ENCODE data around the gene MACROD2.

Gene MACROD2

GRCh38 chr20:15236812-15237211 is 1241.5 kb downstream of the MACROD2 start:
- no peak for DNase-seq (ENCODE audit: low read depth in 4 of 4, low spot score in 1 of 4)

GRCh38 chr20:15239542-15240206 is 1244.4 kb downstream of the MACROD2 start:
- DNase-seq (ENCODE audit: low read depth in 4 of 4, low spot score in 1 of 4), result no peak

- DNase-seq (ENCODE audit: low read depth in 4 of 4, low spot score in 1 of 4), result no peak
Observed at GRCh38 chr20:15240801-15241200, 1245.5 kb downstream of the MACROD2 start.

DNA sequence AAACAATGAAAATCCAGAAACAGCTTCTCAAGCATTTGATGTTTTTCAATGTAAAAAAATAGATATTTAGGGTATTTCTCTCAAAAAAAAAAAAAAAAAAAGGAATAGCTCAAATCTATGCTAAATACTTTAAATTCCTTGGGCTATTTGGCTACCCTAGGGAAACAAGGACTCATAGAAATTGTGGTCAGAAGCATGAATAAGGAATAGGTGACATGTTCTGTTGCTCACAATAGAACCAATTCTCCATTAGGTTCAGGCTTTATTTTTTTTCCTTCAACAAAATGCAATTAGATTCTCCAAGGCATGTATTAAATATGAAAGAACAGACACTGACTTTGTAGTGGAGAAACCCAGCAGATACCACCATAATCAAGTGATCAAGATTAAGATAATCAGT is 1246.4 kb downstream of the MACROD2 start:
- no peak for DNase-seq (ENCODE audit: low read depth in 4 of 4, low spot score in 1 of 4)

DNA sequence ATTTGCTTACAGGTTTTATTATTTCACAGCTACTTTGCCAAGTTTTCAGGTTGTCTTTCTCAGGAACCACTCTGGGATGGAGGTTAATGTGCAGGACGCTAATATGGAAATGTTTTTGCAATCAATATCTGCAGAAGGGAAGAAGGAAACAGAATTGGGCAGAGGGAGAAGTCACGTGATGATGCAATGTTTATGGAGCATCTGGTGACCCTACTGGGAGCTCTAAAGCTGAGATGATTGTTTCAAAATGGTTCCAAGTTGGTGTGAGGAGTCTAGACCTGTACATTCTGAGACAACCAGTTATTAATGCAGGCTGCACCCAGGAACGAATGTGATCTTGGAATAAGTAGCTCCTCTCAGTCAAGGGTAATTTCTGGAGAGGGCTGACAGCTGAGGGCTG is 1247.5 kb downstream of the MACROD2 start:
- DNase-seq (ENCODE audit: low read depth in 4 of 4, low spot score in 1 of 4), result no peak

- no peak for DNase-seq (ENCODE audit: low read depth in 4 of 4, low spot score in 1 of 4)
Observed at GRCh38 chr20:15245896-15246295, 1250.6 kb downstream of the MACROD2 start.

- DNase-seq (ENCODE audit: low read depth in 4 of 4, low spot score in 1 of 4), result no peak
Observed at GRCh38 chr20:15248618-15249395, 1253.5 kb downstream of the MACROD2 start.

- no peak for DNase-seq (ENCODE audit: low read depth in 4 of 4, low spot score in 1 of 4)
Observed at GRCh38 chr20:15251171-15251570, 1255.9 kb downstream of the MACROD2 start.

GRCh38 chr20:15252304-15252703 is 1257.0 kb downstream of the MACROD2 start:
- no peak for DNase-seq (ENCODE audit: low read depth in 4 of 4, low spot score in 1 of 4)

GRCh38 chr20:15253431-15253830 is 1258.1 kb downstream of the MACROD2 start:
- no peak for DNase-seq (ENCODE audit: low read depth in 4 of 4, low spot score in 1 of 4)

- no peak for DNase-seq (ENCODE audit: low read depth in 4 of 4, low spot score in 1 of 4)
Observed at GRCh38 chr20:15256676-15257568, 1261.6 kb downstream of the MACROD2 start.

GRCh38 chr20:15257569-15257870 is 1262.2 kb downstream of the MACROD2 start:
- DNase-seq (ENCODE audit: low read depth in 4 of 4, low spot score in 1 of 4), result no peak

DNA sequence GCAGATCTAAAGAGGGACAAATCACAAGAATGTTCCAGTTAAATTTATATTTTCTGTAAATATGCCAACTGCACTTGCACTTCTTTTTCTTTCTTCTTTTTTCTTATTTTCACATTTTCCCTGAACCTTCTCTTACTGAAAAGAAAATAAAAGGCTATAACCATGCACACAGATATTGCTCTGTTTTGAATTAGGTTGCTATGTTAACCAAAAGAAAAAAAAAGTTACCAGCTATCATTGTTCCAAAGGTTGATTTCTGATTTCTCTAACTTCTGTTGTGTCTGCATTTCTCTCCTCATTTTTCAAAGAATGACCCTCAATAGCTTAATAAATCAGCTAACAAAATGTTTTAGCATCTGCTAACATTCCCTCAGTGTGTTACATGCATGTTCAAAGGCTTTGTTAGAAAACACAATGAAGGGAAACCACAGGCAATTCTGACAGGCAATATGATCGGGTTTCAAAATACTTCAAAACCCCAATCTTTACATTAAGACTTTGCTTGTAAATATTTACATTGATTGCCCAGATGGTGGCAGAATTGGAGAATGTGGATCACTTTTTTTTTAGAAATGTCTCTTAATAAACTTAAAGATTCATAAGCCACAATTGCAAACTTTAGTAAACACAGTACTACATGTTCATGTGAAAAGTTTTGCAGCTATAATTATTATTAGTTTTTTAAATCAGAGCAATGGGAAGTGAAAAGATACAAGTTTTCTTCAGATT is 1270.4 kb downstream of the MACROD2 start:
- no peak for DNase-seq (ENCODE audit: low read depth in 4 of 4, low spot score in 1 of 4)

GRCh38 chr20:15267935-15268334 is 1272.6 kb downstream of the MACROD2 start:
- no peak for DNase-seq (ENCODE audit: low read depth in 4 of 4, low spot score in 1 of 4)

GRCh38 chr20:15278041-15278440 is 1282.7 kb downstream of the MACROD2 start:
- no peak for DNase-seq (ENCODE audit: low read depth in 4 of 4, low spot score in 1 of 4)

- no peak for DNase-seq (ENCODE audit: low read depth in 4 of 4, low spot score in 1 of 4)
Observed at GRCh38 chr20:15287329-15287728, 1292.0 kb downstream of the MACROD2 start.

GRCh38 chr20:15288106-15288505 is 1292.8 kb downstream of the MACROD2 start:
- no peak for DNase-seq (ENCODE audit: low read depth in 4 of 4, low spot score in 1 of 4)

DNA sequence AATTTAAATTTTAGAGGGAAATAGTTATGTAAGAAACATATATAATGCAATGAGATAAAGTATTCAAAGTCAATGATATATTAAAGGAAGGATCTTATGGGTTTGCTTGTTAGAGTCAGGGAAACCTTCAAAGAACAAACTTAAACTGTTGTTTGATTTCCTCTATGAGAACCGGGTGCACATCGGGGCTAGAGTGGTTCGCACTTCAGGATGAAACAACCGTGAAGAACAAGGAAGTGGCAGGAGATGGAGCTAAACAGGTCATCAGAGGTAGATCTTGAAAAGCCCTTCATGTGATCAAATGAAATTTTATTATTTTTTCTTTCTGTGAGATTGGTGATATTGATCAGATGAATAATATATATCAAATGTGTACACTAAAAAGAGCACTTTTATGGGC is 1294.0 kb downstream of the MACROD2 start:
- DNase-seq (ENCODE audit: low read depth in 4 of 4, low spot score in 1 of 4), result no peak

GRCh38 chr20:15292405-15292804 is 1297.1 kb downstream of the MACROD2 start:
- no peak for DNase-seq (ENCODE audit: low read depth in 4 of 4, low spot score in 1 of 4)

DNA sequence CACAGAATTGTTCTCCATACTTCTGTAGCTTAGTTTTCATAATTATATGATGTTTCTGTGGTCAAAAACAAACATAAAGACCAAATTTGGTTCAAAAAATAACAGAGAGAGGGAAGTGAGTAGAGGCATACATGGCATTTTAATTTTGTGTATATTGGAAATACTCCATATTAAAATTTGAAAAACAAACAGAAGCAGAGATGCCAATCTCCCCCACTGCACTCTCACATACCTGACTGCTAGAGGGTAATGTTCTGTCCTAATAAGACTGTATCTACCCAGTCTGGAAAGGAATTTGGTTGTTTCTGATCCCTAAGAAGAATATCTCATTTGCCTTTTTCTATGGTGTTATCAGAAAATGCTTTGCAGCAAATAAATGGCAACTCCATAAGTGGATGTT is 1301.1 kb downstream of the MACROD2 start:
- no peak for DNase-seq (ENCODE audit: low read depth in 4 of 4, low spot score in 1 of 4)
